Jurkat, Clone E6-1 (cell line): Measurements from ENCODE around the gene PPCDC.
"Not testable (repeated sequence)": the region's sequence is repeated elsewhere in the genome, so short reads cannot be mapped to it uniquely, and the experiment has no call there.

Experiments
- DNase-seq: peaks from one replicate; pipeline ENCODE4 v3.0.0-alpha.2; 2011; ENCODE audit warnings: low read depth, low spot score
- H3K4me3 ChIP-seq: 2 replicates; pipeline ENCODE4 v1.5.1; 2011; ENCODE audit warnings: mild to moderate bottlenecking, low read length, control low read depth, moderate library complexity

PPCDC gene

DNA sequence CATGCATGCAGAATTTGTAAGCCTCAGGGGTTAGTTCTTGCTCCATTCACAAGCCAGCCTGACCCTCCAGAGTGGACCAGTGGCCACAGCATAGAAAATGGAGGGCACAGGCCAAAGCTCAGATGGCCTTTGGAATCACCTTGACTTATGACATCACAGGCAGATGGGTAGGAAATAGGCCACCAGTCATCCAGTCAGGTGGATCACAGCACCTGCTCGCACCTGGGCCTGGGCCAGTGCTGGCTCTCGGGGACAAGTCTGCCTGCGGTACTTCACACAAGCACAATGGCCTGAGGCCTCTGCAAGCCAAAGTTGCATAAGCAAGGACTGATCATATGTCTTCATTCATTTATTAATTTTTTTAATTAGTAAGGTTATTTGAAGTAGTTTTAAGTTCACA lies 39.3 kb downstream of the PPCDC start:
- DNase-seq: no peak
- no peak overlapping the region for H3K4me3 ChIP-seq

DNA sequence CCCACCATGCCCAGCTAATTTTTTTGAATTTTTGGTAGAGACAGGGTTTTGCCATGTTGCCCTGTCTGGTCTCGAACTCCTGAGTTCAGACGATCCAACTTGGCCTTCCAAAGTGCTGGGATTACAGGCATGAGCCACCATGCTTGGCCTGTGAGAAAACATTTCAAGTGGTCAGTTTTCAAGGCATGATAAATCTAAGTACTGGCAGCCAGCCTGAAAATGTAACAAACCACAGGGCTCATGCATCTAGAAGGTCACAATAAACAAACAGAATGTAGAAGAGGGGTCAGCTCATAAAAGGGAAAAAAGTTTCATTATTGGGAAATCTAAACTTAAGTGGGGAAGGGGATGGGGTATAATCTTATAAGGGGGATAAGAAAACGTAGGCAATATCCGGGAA lies 39.9 kb downstream of the PPCDC start:
- no peak for DNase-seq

DNA sequence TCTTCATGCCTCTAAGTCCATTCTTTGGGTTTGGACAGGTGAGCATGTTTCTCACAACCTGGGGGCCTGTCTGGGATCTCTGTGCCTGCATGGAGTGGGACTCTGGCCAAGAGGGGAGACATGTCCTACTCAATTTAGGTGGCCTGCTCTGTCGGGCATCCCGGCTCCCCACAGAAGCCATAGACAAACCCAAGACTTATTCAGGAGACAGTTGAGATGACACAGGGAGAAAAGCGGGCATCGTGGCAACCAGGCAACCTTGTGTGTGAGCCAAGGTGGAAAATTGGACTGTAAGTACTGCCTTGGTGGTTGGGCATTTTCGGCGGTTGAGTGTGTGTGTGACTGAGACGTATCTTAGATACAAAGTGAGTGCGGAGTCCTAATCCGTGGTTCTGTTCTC lies 40.5 kb downstream of the PPCDC start:
- H3K4me3 ChIP-seq: no peak overlapping the region
- no peak for DNase-seq

More for the DNA sequence above, 39.9 kb downstream of the PPCDC start:
- no peak overlapping the region for H3K4me3 ChIP-seq

DNA sequence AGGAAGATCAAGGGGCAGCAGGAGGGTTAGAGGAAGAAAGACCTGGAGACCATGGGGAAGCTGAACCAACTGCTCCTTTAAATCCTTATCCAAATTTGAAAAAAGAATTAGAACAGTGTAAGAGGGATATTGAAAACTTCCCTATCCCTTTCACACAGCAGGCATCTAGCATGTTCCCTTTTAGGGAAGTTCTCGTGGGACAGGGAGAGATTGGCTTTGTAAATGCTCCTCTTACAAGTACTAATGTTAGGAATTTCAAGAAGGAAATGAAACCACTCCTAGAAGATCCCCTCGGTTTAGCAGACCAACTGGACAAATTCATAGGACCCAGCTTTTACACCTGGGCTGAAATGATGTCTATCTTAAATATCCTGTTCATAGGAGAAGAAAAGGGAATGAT lies 41.5 kb downstream of the PPCDC start:
- no peak for DNase-seq
- H3K4me3 ChIP-seq: no peak overlapping the region

DNA sequence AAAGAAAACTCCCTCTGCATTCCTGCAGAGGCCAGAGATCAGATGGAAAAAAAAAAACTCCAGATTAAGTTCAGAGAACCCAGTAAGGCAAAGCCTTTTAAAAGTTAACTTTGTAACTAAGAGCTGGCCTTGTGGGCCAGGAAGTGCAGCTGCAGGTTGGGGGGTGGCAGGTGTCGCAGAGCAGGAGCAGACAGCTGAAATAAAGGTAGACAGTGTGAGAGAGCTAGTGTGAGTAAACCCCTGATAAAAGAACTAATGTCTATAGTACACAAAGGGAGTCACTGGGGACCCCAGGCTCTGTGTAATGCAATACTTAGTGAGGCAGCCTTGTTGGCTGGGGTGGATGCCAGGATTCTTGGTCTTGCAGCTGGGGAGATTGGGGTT lies 42.1 kb downstream of the PPCDC start:
- DNase-seq: peak; percentile 54
- no peak overlapping the region for H3K4me3 ChIP-seq

DNA sequence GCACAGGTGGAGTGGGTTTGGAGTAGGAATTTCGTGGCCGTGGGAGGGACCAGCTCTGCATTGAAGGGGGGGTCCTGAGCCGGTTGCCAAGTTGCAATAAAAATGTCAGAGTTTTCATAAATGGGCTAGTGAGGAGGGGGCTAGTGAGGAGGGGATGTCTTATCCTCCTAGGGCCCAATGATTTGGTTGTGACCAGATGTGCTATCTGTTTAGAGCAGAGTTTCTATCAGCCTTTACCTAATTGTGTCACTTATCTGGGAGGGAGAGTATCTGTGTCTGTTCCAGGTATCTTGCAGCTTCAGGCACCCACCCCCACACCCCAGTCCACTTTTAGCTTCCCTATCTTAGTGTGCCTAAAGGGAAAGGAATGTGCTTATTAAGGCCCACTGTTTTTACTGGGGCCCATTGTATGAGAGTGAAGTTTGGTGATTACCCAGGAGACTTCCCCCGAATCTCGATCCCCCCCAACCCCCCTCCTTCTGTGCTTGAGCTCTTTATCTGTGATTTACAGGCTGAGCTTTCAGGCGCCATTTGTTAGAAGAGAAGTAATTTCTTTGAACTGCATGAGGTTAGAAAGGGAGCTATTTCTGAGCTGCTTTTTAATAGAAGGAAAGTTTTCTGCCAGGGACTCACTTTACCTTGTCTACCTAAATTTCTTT lies 42.6 kb downstream of the PPCDC start:
- no peak overlapping the region for H3K4me3 ChIP-seq
- peak; percentile 62 for DNase-seq

DNA sequence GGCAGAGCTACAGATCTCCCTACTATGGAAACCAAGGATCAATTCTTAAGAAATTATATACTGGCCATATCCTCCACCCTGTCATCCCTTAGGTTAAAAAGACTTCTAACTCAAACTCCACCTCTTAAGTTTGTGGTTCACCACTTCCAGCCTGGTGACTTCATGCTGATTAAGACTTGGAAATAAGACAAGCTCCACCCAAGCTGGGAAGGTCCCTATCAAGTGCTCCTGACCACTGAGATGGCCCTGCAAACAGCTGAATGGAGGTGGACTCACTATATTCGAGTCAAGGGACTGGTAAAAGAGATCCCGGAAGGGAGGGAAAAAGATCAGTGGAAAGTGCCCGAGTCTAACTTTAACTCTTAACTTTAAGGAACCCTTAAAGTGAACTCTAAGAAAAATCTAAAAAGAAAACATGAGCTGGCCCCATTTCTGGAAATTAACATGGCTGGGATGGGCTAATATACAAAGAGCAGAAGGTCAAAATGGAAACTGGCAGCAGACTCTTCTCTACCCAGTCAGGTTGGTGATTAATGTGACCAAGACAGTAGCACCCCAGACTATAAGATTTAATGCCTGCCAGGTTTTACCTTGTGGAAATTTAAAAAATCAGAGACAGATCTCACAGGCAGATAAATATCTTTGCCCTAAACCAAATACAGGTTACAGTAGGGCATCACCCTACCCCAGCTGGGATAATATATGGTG lies 43.9 kb downstream of the PPCDC start:
- H3K4me3 ChIP-seq: no peak overlapping the region
- DNase-seq: peak; percentile 76

DNA sequence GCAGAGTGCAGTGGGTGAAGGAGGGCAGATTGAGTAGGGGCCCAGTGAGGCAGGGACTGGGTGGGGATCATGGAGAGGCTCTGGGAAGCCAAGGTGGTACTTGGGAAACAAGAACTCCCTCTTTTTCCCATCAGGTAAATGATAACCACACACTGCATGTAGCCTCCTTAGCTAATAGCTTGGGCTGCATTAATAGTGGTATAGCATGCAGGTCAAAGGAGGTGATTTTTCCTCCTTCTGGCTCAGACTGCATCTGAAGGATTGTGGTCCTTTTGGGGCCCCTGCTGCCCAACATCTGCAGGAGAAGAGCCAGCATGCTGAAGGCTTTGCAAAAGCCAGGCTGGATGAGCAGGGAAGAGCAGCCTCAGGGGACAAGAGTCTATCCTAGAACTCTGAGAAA lies 45.4 kb downstream of the PPCDC start:
- no peak overlapping the region for H3K4me3 ChIP-seq
- no peak for DNase-seq

DNA sequence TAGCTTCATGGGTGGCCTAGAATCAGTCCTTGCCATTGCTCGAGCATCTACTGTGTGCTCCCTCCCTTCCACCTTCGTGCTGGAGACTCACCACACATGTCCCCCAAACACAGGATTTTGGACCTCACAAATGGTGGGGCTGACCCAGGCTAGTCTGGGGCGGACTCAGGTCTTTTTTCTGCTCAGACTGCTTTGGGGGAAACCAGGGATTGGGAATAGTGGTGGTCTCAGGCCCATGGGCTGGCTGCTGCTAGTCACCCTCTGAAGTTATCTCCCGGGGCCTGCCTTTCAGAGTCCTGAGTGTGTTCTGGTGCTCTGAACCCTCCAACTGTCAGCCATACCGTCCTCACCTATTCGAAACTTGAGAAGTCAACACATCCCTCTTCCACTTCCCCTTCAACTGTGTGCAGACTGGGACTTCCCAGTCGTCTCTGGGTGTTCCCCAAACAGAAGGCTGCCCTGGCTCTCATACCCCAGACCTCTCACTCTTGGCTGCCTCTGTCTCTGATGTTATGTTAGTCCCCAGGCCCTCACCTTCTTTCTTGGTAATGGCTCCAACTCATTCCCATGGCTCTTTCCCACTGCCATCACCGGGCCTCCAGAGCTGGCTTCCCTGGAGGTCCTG lies 46.0 kb downstream of the PPCDC start:
- no peak overlapping the region for H3K4me3 ChIP-seq
- no peak for DNase-seq

DNA sequence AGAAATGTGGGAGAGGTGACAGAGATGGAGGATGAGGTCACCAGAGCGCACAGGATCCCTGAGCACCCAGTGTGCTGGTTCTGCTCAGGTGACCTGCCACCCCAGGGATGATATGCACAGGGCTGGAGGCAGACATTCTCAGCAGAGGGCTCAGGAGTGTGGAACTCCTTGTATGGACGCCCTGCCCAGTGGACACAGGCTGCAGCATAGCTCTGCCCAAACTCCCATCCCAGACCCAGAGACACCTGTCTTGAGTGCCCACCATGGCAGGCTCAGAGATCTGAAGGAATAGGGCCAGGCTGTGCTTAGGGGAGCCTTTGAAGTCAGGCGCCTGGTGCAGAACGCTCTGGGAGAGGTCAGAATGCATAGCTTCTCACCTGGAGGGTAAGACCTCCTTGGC lies 47.3 kb downstream of the PPCDC start:
- no peak overlapping the region for H3K4me3 ChIP-seq
- DNase-seq: no peak

DNA sequence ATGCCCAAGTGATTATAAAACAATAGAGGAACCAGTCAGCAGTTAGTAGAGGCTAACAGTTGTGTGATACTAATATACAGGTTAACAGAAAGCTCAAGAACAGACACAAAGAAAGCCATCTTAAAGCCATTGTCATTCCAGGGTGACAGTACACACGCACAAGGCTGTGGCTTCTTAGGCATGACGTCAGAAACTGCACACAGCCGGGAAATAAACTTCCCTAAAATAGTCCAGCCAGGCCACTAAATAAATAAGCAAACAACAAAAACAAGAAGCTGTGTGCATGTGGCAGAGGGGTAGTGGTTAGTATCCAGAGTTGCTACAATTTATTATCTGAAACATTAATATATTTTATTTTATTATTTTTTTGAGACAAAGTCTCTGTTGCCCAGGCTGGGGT lies 49.8 kb downstream of the PPCDC start:
- no peak for DNase-seq
- H3K4me3 ChIP-seq: no peak overlapping the region

DNA sequence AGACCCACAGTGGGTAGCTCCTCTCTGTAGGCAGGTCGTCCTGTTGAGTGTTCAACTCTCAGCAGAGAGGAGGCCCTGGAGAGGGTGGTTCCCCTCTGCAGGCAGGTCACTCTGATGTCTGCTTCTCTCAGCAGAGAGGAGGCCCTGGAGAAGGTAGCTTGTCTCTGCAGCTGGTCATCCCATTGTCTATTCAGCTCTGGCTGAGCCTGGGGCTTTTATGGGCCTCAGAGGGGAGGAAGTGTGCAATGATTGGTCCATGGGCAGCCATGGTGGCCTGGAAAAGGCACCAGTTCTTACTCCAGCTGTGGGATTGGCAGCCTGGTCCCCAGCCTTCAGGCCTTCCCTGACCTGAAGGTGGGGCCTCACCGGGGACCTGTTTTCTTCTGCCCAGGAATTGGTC lies 52.9 kb downstream of the PPCDC start:
- DNase-seq: no peak
- no peak overlapping the region for H3K4me3 ChIP-seq

DNA sequence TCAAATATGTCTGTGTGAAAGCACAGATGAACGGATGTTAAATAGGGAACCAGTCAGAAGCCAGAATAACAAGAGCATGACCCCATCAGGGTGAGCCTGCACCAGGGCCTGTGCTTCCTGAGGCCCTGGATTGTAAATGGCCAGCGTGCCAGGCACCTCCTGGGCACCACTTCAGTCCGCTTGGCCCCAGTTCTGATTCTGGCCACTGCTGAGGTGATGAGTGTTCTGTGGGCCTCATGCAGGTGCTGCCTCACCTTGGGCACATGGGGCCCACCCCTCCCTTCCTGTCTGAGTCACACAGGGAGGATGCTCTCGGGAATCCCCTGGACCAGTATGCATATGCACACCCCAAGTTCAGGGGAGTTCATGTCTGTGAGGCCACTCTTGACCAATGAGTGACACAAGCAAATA lies 54.2 kb downstream of the PPCDC start:
- H3K4me3 ChIP-seq, DNase-seq: not testable (repeated sequence)

DNA sequence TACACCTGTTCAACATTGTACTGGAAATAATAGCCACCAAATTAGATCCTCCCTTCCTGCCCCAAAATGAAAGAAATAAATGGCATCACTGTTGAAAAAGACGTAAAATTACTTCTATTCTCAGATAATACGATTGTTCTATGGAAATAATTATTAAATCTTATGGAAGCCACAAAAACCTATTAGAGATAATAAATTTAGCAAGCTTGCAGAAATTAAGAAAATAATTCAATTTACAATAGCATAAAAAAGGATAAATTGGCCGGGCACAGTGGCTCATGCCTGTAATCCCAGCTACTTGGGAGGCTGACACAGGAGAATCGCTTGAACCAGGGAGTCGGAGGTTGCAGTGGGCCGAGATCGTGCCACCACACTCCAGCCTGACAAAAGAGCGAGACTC lies 57.8 kb downstream of the PPCDC start:
- H3K4me3 ChIP-seq: no peak overlapping the region
- DNase-seq: no peak

DNA sequence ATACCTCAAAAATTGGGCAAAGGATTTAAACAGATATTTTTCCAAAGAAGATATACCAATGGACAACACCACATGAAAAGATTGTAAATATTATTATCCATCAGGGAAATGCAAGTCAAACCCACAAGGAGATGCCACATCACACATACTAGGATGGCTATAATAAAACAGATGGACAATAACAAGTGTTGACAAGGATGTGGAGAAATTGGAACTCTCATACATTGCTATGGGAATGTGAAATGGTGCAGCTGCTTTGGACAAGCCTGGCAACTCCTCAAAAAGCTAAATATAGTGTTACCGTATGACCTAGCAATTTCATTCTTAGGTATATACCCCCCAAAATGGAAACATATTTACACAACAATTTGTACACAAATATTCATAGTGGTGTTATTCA lies 59.3 kb downstream of the PPCDC start:
- no peak for DNase-seq
- no peak overlapping the region for H3K4me3 ChIP-seq

DNA sequence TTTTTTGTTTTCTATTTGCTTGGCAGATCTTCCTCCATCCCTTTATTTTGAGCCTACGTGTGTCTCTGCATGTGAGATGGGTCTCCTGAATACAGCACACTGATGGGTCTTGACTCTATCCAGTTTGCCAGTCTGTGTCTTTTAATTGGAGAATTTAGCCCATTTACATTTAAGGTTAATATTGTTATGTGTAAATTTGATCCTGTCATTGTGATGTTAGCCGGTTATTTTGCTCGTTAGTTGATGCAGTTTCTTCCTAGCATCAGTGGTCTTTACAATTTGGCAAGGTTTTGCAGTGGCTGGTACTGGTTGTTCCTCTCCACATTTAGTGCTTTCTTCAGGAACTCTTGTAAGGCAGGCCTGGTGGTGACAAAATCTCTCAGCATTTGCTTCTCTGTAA lies 62.3 kb downstream of the PPCDC start:
- H3K4me3 ChIP-seq, DNase-seq: not testable (repeated sequence)

DNA sequence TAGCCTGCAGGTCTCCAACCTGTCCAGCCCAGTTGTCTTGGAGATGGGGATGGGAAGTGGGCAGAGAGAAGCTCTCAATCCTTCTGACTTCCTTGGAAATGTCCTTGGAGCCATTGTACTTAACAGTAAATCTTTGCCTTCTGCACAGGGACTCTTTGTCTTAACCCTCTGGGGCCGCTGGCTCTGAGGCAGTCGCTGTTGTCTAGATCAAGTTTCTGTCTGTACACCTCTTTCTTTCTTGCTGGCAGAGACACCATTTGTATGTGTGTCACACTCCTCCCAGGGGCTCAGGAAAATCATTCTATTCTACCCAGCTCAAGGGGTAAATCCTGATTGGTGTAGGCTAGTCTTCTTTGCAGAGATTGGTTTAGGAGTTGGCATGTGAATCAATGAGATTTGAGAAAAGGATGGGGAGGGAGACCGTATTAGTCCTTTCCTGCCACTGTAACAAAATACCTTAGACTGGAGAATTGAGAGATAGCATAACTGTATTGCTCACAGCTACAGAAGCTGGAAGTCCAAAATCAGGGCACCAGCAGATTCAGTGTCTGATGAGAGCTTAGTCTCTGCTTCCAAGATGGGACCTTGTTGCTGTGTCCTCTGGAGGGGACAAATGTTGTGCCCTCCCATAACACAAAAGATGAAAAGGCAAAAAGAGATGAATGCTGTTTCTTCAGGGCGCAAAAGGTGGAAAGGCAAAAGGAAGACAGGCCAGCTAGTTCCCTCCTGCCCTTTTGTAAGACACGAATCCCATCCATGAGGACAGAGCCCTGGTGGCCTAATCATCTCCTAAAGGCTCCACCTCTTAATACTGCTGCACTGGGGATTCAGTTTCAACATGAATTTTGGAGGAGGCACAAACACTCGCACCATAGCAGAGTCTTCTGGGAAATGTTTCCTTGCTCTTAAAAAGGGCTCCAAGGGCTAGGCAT lies 66.3 kb downstream of the PPCDC start:
- DNase-seq: no peak
- H3K4me3 ChIP-seq: no peak overlapping the region

DNA sequence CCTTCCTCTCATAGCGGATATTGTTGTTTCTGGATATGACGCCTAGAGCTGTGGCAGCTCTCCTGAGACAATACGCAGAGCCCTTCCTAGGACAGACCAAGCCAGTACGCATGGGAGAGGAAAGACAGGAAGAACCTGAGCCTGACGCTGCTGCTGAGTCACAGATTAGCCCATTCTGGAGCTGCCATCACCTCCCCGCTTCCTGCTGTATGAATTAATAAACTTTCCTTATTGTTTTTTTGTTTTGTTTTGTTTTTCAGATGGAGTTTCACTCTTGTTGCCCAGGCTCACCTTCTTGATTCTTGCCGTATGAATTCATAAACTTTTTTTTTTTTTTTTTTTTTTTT lies 67.0 kb downstream of the PPCDC start:
- no peak for DNase-seq

DNA sequence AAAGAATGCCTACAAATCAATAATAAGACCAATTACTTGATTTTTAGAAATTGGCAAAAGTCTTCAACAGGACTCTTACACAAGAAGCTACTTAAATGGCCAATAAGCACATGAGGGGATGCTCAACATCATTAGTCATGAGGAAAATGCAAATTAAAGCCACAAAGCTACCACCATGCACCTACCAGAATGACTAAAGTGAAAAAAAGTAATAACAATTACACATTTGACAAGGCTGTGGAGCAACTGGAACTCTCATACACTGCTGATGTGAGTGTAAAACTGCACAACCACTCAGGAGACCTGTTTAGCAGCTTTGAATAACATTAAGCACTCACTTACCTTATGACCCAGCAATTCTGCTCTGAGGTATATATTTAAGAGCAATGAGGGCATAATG lies 68.4 kb downstream of the PPCDC start:
- no peak for DNase-seq
- H3K4me3 ChIP-seq: no peak overlapping the region

More for the DNA sequence above, 67.0 kb downstream of the PPCDC start:
- H3K4me3 ChIP-seq: no peak overlapping the region
